HG02885 (cell line): ENCODE results near the gene ZNF652.
"Not testable (repeated sequence)": the region's sequence is repeated elsewhere in the genome, so short reads cannot be mapped to it uniquely, and the experiment has no call there.

Source experiments
- ATAC-seq: cut with Tn5 transposase; IDR thresholded peaks from one replicate; pipeline ENCODE4 v1.9.1; 2021; ENCODE audit warnings: mild to moderate bottlenecking; ENCODE audit not compliant: unreplicated experiment, poor library complexity

Gene ZNF652

DNA sequence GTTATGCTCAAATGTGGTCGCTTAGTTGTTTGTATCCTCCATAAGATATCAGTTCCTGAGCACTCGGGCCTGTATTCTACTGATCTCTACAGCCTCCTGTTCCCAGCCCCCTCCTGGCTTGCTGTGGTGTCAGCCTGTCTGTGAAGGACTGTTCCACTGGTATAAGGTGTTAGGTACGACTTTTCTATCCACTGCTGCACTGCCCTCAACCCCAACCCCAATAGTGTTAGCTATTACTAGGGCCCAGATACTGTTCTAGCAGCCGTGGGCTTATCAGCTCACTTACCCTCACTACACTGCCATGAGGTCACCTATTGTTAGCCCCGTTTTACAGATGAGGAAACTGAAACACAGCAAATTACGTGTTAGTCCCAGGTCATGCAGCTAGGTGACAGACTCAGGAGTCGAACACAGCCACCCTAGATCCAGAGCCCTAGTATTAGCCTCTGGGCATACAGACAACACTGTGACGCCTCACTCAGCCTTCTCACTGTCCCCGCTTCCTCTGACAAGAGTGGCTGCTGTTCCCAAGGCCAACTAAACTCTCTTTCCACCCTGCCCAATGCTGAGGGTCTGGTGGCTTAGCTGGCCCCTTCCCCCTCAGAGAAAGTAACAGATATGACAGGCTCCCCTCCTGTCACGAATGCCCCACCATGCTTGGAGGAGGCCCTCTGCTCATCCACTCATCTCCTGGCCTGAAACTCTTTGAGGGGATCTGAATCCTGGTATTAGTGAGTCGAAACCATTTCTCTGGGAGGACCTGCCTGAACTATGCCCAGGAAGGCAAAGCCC, 25.6 kb upstream of the ZNF652 start:
- peak; percentile 36 for ATAC-seq

DNA sequence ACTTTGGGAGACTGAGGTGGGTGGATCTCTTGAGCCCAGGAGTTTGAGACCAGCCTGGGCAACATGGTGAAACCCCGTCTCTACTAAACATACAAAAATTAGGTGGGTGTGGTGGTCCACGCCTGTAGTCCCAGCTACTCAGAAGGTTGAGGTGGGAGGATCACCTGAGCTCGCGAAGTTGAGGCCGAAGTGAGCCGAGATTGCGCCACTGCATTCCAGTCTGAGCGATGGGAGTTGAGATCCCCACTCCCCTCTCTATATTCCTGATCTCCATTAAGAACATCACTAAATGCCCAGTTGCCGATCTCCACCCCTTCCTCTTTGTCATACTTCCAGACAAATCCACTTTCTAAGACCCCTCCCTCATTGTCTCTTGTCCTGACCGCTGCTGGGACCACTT, 24.3 kb upstream of the ZNF652 start:
- no peak for ATAC-seq

DNA sequence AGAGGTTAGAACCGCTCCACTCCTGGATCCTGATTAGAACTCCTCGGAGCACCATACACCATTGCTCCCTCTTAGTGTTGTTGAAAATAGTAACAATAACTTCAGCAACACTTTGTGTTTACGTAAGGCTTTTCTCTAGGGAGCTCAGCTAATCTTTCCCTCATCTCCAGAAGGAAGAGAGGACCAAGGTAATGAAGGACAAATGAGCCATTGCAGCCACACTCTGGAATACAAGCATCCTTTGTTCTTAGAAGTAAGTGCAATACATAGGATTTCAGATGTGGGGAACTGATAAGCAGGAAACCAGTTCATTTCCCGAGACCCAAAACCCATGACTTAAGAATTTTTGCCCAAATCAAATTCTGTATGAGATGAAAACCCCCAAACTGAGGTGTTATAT, 22.9 kb upstream of the ZNF652 start:
- ATAC-seq = no peak

DNA sequence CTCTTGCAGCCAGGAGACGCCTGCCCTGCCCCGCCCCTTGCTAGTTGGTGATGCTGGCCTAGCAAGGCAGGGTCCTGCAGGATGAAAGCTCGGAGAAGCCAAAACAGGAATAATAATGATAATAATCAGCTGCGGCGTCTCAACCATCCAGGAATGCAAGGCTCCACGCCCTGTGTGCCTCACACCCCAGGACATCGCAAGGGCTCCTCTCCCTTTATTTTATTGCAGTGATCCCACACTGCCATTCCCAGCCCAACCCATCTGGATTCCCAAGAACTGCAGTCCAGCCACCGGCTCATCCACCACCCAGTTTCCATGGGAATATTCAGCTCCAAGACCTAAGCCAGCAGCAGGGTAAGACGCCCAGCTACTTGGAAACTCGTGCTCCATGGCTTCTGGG, 21.0 kb upstream of the ZNF652 start:
- ATAC-seq = no peak

DNA sequence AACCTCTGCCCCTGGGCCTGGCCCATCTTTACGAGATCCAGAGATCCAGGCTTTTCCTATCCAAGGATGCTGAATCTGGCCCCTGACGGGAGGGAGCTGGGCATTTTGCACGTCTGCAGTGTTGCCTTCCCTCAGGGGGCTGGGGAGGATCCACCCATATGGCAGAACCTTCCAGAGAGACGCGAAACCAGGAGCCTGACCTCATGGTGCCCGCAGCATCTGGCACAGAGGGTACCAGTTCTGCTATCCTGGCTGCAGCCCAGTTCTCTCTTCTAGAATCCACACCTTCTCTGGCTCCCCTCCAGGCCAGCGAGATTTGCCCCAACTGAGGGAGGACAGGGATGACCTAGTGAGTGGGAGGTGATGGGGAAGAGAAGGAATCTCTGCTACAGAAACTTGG, 20.5 kb upstream of the ZNF652 start:
- no peak for ATAC-seq

DNA sequence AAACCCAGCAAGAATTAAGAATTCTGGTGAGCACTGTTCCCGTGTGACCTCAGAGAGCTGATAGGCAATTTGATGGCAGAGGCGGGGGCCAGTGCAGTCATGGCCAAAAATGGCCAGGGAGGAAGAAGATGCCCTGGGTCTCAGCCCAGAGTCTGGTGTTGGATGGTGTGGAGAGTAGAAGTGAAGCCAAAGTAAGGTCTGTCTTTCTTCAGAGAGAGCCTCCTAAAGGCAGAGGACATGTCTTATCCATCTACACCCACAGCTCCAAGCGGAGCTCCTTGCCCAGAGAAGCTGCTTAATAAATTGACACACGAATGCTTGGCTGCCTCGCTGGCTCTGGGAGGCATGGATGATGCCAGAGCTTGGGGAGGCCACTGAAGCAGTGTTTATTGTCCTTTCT, 19.7 kb upstream of the ZNF652 start:
- no peak for ATAC-seq

DNA sequence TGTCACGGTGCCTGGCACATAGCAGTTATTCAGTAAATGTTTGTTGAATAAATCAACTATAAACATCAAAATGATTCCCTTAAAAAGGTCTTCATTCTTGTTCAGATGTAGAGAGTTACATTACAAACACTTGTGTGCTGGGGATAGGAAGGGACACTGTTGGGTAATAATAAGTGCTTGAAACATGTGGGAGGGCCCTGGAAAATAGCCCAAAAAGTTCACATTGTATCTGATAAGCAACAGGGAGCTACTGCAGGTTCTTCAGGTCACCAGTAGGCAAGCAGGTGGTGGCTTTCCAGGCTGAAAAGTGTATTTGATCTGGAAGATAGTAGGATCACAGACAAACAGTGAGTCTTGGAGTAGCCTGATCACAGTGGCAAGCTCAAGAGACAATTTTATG, 19.0 kb upstream of the ZNF652 start:
- ATAC-seq = no peak

DNA sequence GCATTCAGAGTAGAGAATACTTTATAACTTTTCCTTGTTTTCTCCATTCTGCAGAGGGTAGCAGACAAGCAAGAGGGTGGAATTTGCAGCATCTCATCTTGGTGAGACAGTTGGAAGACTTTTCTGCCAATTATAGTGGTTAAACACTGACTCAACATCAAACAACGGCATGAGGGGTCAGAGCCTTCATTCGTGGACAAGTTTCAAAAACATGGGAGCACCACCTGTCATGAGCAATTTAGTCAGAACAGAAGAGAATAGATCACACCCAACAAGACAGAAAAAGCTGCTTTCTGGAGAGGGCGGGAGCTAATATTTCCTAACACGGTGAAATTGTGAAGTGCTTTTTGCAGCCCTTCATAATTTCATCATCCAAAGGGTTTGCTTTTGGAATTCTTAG, 17.9 kb upstream of the ZNF652 start:
- no peak for ATAC-seq

DNA sequence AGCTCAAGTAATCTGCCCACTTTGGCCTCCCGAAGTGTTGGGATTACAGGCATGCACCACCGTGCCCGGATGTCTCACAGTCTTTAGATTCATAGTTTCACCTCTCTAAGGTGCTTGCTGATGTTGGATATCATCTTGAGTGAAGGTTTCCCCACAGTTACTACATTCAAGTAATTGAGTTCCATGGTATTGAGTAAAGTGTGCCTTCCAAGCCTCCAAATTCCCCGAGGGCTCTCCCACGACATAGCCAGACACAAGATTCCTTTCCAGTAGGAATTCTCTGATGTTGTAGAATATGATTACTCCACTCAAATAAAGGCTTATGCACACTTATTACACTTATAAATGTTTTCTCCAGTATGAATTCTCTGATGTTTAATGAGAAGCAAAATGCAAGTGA, 16.3 kb upstream of the ZNF652 start:
- no peak for ATAC-seq

DNA sequence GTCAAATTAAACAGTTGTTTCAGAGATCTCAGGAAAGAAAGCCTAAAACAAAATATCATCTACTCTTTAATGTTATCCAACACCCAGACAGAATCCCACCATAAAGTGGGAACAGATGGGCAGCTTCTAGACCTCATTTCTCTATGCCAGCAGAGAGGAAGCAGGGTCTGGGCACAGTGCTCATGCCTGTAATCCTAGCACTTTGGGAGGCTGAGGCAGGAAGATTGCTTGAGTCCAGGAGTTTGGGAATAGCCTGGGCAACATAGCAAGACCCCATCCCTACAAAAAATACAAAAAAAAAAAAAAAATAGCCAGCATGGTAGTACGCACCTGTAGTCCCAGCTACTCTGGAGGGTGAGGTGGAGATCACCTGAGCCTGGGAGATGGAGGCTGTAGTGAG, 13.5 kb upstream of the ZNF652 start:
- no peak for ATAC-seq

DNA sequence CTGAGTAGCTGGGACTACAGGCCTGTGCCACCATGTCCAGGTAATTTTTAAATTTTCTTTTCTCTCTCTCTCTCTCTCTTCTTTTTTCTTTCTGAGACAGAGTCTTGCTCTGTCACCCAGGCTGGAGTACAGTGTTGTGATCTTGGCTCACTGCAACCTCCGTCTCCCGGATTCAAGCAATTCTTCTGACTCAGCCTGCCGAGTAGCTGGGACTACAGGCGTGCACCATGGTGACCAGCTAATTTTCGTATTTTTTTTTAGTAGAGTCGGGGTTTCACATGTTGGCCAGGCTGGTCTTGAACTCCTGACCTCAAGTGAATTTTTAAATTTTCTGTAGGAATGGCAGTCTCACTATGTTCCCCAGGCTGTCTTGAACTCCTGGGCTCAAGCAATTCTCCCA, 11.1 kb upstream of the ZNF652 start:
- no peak for ATAC-seq

DNA sequence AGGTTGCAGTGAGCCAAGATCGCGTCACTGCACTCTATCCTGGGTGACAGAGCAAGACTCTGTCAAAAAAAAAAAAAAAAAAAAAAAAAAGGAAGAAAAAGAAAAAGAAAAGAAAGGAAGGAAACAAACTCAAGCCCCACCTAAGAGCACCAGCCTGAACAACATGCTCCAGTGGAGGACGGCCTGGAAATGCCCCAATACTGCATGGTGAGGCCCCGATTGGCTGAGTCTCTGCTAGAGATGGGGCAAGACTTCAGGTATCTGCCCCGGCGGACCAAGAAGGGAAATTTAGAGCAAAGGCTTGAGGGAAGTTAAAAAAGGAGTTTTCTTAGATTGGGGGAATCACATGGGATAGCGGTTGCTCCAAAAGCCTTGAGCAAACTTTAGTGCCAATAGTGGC, 10.4 kb upstream of the ZNF652 start:
- no peak for ATAC-seq

DNA sequence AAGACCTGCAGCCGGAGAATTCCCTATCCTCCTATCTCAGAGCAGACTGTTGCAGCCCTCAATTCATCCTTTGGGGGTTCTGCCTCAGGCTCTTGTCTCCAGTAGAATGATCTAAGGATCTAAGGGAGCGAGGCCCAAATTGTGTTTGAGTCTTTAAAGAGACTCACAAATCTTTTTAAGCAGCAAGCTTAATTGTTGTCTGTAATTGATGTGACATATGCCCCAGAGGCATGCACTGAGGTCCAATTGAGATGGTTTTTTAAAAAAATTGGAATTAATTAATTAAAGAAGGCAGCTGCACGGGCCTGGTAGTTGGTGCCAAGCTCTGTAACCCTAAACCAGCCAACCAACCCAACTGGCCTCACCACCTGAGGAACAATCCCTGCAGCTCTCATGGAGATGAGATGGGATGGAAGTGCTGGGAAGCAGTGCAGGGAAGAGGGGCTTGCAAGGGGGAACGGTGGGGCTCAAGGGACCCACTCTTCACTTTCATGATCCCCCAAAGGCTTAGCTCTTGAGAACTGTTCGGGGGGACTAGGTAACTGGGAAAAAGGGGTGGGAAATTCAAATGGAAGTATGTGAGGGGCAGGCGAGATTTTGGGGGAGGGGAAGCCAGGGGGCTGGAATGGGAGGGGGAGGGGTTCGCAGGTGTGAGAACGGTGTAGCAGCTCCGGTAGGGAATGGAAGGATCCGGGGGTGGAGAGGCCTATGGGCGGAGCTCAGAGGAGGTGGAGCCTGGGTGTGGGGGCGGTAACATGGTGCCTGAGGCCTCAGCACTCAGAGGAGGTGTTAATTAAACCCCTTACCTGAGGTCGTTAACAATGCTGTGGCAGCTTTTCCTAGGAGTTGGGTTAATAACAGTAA, 9.2 kb upstream of the ZNF652 start:
- no peak for ATAC-seq

DNA sequence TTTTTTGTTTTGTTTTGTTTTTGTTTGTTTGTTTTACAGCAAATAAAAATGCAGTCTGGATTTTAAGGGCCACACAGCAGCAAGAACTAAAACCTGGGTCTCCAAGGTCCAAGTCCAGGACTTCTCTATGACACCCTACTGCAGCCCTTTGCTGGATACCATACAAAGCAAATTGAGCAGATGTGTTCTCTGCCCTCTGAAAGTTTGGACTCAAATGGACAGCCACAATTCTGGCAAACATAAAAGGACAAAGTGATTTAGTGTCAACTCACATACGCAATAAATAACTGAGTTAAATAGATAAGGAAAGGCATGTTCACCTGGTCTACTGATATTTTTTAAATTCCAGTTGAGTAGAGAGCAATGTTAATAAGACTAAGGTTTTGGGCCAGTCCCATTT, 7.7 kb upstream of the ZNF652 start:
- ATAC-seq = no peak

DNA sequence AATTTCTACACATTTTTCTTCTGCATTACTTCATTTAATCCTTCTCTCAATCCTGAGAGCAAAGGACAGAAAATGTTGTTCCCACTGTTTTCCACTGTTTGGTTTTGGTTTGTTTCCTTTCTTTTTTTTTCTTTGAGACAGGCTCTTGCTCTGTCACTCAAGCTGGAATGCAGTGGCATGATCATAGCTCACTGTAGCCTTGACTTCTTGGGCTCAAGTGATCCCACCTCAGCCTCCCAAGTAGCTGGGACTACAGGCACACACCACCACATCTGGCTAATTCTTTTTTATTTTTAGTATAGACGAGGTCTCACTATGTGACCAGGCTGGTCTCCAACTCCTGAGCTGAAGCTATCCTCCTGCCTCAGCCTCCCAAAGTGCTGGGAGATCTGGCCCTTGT, 7.0 kb upstream of the ZNF652 start:
- no peak for ATAC-seq

DNA sequence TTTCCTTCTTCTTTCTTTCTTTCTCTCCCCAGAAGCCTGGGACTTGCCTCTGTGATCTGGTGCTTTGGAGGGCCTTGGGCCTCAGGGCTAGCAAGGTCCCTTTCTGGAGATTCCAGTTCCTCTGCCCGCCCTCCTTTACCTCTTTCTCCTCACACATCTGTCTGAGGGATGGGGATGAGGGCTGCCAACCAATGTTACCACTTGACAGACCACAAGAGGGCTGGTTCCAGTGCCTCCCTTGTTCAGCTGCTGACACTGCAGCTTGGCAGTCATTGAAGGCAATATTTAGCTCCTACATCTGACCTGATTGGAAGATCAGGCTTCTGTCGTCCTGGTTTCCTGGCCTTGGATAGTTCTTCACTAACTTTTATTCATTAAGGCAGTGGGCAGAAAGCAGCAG, 3.6 kb upstream of the ZNF652 start:
- ATAC-seq = no peak

DNA sequence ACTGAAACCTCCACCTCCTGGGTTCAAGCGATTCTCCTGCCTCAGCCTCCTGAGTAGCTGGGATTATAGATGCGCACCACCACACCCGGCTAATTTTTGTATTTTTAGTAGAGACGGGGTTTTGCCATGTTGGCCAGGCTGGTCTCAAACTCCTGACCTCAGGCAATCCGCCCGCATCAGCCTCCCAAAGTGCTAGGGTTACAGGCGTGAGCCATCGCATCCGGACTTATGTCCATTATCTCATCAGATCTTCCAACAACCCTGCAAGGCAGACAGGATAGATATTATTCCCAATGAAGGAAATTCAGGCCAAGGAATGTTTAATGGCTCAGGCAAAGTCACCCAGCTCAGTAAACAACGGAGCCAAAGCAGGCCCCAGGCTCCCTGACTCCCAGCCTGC, 3.1 kb upstream of the ZNF652 start:
- ATAC-seq = not testable (repeated sequence)

DNA sequence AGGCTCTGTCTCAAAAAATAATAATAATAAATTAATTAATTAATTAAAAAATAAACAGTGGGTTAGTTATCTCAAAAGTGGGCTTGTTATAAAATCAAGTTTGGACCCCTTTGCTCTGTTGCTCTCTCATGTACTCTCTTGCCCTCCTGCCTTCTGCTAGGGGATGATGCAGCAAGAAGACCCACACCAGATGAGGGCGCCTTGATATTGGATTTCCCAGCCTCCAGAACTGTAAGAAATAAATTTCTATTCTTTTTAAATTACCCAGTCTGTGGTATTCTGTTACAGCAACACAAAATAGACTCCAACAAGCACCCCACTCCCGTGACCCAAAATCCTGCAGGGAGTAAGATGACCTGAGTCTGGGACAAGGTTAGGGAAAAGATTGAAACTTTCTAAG, 2.1 kb upstream of the ZNF652 start:
- no peak for ATAC-seq

DNA sequence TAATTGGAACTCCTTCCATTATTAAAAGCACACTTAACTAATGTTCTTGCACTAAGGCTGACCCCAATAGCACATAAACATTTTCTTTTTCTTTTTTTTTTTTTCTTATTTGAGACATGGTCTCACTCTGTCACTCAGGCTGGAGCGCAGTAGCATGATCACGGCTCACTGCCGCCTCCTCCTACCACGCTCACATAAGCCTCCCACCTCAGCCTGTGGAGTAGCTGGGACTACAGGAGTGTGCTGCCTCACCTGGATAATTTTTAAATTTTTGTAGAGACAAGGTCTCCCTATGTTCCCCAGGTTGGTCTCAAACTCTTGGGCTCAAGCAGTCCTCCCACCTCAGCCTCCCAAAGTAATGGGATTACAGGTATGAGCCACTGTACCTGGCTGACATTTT, 1.2 kb upstream of the ZNF652 start:
- no peak for ATAC-seq

DNA sequence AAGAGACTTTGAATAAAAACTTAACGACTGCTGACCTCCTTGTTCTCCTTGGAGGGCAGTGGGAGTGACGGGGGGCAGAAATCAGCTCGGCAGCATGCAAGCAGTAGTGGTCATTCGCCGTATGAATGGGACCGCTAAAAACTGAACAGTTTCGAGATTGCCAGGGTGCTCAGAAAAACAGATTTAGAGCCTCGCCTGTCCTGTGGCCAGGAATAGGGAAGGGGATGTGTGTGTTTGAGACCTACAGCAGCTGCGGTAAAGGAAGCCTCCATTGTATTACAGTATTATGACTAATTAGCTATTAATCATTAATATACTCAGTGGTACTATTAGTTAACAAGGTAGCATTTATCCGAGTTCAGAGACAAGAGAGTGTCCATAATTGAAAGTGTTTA, 670 bp upstream of the ZNF652 start:
- no peak for ATAC-seq

DNA sequence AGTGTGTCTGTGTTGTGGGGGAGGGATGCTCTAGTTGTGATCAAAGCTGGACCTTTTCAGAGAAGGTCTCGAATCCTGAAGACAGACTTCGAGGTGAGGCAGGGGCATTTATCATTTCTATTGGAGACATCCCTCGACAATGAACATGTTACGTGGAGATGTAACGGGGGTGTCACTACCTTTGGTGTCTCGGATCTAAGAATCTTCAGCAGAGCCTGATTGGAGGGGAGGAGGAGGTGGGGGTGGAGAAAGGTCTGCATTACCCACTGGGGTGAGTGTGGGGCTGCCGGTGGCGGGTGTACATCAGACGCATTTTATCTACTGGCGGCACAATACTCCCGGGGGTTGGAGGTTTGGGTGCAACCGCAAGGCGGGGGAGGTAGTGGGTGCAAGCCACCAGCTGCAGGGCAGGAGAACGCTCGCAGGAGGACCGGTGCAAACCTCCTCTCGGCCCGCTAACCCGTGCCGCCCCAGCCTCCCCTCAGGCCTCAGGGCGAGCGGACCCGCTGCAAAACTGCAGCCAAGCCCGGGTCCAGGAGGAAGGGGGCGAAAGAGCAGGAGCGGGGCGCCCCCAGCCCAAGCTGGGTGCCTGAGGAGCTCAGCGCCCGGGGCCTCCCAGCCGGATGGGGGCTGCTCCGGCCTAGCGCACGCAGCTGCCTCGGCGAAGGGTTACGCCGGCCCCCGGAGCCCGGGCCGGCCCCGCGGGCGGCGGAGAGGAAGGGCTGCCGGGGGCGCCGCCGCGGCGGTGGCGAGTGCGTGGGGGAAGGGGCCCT, 735 bp downstream of the ZNF652 start:
- ATAC-seq = peak; percentile 23
